HS-5 (cell line): ENCODE data around the gene RAP1A.
A peak's percentile ranks its signal among the peaks of the same experiment; 100 is the strongest.

Source experiments
- DNase-seq: peaks from one replicate; pipeline ENCODE4 v3.0.0-alpha.2; 2012; ENCODE audit warnings: low read depth

The RAP1A gene

DNA sequence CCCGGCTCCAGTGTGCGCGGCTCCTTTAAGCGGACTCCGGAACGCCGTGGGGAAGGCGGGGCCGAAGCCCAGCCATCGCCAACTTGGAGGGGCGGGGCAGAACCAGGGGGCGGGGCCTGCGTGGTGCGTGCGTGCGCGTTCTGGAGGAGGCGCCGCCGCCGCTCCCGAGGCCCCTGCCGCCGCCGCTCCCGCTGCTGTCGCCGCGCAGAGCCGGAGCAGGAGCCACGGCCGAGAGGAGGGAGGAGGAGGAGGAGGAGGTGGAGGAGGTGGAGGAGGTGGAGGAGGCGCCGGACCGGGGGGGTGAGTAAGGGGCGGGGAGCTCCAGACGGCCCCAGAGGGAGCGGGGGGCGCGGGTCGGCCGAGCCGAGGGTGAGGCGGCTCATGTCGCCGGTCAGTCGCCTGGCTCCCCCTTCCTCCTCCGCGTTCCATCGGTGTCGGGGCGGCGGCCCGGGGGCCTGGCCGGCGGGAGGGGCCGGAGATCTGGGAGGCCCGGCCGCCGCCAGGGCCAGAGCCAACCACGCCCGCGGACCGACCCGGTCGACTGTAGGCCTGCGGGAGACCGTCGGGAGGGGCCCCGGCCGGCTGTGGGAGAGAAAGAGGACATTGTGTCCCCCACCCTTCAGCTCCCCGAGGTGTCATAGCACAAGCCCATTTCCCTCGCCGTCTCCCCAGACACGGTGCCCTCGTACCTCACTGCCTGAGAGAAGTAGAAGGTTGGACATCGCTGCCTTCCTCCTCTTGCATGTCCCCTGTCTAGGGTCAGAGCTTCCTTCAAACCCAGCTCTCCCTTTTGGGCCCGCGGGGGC is at the start of gene RAP1A:
Gene RAP1A, plus strand, starts transcription at position 155 of the 806 bp plus-strand sequence. CDS start 71,572 bp downstream, outside the sequence.
- peak; percentile 55 for DNase-seq

DNA sequence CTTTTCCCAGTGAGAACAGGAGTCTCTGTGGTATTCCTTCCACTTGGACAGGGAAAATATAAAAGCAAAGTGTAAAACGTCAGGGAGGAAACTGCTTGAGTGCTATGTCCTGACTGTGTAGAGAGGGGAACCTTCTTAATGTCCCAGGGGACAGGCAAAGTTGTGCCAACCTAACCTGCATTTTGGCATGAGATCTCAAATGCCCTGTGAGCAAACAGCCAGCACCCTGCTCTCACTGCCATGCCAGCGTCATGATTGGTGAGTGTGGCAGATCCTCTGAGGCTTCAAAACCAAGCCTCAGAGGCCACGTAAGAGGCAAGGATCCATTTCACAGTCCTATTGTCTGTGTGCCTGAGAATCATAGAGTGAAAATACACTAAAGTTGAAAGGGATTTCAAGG is 49.7 kb upstream of the RAP1A start:
- DNase-seq: no peak

DNA sequence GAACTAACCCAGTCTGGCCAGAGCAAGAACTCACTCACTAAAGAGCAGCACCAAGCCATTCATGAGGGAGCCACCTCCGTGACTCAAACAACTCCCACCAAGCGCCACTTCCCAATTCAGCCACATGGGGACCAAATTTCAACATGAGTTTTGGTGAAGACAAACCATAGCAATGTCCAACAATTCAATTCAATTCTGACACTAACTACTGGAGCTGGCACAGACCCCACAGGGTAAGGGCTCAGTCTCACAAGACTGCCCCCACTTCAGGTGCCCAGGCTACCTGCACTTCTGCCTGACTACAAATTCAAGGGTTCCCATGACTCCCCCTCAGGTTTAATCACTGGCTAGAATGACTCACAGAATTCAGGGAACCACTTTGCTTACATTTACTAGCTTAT is 48.8 kb upstream of the RAP1A start:
- DNase-seq: no peak

DNA sequence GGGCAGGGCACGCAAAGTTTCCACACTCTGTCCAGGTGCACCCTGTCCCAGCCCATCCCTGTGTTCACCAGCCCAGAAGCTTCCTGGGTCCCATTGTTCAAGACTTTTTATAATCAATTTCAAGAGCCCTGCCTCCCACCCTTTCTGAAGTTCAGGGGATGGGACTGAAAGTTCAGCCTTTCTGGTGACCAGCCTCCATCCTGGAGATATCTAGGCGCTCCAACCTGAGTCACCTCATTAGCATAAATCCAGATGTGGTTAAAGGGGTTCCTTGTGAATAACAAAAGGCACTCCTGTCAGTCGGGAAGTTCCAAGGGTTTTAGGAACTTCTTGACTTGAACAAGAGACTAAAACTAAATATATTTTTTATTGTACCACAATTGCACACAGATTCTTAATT is 48.4 kb upstream of the RAP1A start:
- DNase-seq: no peak

DNA sequence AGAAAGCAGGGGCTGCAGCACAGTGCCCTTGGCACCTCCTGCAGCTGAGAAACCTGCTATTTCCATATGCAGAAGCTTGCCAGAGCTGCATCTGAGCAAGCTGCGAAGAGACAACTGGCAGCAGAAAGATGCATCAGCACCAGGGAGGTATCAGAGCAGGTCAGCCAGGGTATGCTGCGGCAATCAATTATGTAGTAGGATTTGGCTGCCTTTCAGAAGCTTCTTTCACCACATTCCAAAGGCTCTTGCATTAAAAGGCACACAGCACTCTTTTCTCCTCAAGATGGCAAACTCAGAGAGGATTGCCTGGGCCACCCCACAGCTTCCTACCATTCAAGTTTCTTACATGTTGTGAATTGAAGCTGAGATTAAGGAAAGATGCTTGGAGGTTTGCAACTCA is 47.6 kb upstream of the RAP1A start:
- no peak for DNase-seq

DNA sequence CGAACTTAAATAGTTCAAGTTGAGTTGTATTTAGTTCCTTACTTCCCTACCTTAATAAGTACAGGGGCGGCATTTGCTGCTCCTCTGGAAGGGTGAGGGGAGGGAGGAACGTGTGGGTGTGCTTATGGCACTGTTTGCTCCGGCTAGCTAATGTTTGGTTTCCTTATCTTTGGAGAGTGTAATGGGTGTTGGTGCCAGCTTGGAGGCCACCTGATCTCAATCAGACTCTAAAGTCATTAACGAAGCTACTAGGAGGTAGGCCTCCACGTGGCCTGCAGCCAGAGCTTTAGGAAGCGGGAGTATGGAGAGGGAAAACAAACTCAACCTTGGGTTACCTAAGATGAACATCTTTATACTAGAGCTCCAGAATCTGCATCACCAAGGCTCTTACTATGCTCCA is 43.0 kb upstream of the RAP1A start:
- no peak for DNase-seq

DNA sequence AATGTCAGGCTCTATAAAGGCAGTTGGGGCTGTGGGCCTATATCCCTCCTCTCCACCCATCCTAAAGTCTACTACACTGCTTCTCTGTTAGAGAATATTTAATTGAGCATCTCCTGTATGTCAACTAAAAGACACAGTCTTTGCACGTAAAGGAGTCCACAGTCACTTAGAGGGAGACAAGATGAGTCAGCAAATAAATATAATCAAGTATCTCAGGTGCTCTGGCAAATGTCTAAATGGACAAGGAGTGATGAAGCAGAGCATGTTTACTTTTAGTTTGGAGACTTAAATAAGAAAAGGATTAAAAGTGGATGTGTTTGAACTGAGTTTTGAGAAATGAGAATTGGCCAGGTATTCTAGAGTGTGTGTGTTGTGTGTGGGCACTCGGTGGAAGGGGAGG is 41.8 kb upstream of the RAP1A start:
- no peak for DNase-seq

DNA sequence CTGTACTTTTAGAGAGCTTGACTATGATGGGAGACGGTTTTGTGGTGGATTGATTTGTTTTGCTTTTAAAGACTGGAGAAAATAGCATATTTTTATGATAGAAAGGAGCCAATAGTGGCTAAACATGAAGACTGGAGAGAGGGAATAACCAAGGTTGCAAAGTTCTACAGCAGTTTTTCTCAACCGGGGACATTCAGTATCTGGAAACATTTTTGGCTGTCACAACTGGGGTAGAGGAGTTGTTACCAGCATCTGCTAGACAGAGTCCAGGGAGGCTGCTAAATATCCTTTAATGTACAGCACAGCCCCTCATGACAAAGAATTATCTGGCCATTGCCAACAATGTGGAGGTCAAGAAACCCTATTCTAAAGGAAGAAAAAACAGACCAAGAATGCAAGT is 38.4 kb upstream of the RAP1A start:
- DNase-seq: no peak

DNA sequence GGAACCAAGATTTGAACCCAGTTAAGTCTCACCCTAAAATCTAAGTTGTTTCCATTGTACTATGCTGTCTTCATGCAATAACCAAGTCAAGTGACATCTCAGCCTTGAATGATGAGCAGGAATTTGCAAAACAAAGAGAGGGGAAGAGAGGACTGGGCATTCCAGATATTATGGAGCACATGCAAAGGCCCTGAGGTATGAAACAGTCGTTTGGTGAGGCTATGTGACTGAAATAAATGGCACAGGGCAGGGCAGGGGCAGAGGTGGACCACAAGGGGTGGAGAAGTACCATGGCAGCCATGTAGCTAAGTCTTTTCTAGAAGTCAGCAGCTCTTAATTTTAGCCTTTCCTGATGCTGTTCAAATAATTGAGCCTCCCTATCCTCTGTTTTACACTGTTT is 37.6 kb upstream of the RAP1A start:
- no peak for DNase-seq

DNA sequence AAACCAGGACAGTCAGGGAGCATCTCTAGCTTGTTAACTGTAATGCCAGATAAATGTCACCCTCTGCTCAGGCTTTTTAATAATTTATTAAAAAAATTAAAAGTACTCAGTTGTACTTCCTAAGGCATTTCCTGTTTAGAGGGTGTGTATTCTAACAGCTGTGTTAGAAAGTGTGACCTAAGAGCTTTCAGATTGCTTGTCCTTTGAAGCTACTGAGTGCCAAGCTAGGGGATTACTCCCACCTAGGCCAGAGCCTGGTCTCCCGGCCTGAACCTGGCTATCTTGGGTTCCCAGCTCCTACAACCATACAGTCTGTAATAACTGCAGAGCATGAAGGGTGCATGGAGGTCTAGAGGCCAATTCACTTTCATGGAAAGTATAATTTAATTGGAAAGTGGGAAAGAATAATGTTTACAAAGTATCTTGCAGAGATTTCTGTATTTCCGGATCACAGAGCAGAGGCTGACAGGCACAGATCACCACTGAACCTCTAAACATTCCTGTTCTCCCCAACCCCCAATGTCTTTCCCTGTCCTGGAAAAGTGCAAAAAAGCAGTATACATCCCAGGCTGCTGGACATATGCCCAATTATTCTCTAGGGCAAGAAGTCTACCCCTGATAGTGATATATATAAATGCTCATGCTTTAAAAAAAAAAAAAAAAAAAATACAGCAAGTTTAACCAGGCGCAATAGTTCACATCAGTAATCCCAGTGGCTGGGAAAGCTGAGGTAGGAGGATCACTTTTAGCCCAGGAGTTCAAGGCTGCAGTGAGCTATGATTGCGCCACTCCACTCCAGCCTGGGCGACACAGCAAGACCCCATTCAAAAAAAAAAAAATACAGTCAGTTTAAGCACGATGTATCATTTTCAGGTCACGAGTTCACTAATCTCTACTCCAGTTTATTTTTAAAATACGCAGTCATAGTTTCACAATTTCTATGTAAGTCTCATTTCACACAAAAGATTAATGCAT is 36.7 kb upstream of the RAP1A start:
- no peak for DNase-seq

DNA sequence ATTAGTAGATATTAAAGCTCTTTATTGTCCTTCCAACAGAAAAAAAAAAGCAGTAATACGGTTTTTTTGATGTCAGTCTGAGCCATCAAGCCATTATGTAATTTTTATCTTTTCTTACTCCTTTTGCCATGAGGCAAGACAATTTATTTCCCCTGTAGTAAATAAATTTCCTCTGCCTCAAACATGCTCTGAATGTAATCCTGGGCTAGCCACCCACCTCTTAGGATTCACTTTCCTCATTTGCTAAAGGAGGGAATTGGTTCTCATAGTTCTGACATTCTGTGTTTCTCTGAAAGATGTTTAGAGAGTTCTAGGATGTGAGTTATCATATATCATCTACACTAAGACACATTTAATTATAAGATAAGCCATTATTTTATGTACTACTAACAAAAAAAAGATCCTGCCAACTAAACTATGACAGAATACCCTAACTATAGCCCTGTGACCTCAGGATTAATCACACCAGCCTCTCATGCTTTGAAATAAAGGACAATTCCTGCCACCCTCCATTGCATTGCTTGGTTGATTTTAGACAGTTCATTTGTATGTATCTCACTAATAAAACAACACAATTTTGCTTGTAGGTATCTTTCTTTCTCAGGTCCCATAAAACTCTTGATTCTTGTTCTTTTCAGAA is 34.0 kb upstream of the RAP1A start:
- no peak for DNase-seq

DNA sequence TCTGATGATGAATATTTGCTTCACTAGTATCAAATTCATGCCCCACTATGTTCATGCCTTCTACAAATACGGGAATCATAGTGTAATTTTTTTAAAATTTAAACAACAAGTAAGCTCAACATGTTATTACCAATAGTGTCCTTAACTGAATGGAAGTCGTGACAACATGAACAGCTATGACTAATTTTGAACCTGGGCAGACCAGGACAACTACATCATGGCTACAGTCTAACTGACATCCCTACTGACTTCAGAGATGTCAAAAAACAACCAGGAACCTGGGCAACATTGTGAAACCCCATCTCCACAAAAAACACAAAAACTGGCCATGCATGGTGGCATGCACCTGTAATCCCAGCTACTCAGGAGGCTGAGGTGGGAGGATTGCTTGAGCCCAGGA is 33.5 kb upstream of the RAP1A start:
- no peak for DNase-seq

DNA sequence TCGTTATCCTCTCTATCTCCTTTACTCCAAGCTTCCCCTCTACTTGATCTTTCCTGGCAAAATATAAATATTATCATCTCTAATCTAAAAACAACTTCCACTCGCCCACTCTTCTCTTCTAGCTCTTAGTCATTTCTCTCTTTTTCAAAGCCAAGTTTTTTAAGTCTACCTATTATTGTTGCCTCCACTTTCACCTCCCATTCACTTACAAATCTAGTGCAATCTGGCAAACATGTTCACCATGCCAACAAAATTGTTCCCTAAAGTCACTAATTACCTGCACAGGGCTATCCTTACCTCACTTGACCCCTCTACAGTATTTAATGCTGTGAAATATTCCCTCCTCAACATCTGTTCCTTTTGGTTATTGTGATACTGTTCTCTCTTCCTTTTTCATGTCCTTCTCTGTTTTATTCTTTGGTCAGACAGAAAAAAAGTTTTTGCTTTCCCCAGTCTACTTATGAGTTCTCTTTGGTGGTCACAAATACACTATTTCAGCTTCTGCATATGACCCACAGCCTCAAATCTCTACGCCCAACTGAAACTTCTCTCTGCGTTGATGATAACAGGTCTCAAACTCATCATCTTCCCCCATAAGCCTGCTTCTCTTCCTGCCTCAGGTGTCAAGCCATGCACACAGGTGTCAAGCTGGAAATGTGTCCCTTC is 31.9 kb upstream of the RAP1A start:
- no peak for DNase-seq

DNA sequence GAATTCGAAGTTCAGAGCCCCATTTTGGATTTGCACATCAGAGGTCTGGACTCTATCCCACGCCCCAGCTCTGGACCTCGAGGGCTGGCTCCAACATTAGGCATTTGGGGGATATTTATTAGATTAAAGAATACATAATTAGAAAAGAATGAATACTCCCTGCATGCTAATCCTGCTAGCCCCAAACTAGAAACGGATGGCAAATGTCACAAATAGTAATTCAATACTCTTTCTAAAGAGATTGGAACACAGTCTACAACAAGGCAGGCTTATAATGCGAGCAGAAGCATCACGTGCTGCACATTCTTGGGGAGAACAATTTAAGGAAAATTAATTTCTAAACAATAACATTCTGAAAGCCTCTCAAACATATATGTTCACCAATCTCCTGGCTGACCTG is 27.7 kb upstream of the RAP1A start:
- DNase-seq: no peak

DNA sequence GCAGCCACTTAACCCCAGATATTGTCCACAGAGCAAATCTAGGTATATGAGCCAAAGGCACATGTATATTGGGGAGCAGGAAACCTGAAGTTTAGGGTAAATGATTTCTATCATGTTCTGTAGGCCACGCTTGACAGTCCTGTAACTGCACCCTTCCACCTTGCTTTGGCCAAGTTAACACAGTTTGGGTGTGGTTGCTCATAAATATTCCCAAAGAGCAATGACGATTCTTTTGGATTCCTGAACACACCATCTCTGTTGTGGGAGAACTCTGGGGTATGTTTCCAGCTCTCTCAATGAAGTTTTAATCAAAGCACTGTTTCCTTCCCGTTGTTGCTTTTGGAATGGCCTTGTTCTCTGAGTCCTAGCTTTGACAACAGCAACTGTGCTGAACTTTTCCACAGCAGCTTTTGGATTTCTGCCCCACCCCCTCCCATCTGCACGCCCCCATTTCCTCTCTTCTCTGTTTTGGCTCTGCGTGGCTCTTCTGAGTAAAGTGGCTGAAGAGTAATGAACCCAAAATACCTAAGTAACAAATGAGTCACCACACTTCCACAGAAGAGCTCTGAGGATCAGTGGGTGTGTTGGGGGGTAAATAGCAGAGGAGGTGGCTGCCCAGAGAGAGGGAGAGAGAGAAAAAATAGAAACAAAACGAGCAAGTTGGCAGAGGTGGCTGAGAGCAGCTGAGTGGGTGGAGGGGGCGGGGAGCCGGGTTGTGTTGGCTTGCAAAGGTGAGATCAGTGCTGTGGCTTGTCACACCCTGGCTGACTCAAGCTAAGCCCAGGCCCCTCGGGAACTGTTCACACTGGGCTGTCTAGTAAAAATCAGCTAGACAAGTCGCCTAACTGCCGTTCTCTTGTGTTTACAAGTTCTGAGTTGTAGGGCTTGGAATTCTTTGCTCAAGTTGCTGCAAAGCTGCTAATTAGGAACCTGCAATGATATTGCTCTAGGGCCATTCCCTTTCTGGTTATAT is 26.9 kb upstream of the RAP1A start:
- DNase-seq: peak; percentile 38

DNA sequence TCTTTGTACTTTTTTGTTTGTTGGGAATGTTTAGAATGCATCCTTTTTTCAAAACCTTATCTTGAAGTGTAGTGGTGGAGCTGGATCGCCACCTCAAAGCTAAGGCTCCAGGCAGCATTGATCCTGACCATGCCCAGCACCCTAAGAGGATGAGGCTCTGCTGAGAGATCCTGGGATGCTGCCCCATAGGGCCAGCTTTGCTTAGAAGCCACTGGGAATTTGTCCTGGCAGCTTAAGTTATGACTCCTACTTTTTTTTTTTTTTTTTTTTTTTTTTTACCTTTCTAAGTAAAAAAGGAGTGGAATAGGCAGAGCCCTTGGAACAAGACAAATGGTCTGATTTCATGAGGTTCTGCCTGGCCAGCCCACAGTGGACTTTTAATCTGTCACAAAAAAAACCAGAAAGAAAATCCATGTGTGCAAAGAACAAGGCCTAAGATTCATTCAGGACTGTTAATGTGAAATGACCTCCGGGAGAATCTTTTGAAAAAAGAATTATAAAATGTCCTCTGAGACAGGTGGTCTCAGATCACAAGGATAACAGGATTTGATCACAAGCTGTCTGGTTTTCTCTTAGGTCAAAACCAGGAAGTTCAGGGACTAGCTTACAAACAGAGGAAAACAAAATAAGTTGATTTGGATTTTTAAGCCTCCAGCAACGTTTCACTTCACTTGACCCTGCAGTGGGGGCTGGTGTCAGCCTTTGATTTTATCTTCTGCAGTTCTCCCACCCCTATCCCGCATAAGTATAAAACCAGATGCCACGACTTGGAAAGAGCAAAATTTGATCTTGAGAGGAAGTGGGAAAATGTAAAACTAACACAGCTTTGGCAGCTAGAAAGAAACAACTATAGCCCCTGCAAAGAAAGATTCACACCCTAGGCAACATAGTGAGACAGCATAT is 25.9 kb upstream of the RAP1A start:
- no peak for DNase-seq

DNA sequence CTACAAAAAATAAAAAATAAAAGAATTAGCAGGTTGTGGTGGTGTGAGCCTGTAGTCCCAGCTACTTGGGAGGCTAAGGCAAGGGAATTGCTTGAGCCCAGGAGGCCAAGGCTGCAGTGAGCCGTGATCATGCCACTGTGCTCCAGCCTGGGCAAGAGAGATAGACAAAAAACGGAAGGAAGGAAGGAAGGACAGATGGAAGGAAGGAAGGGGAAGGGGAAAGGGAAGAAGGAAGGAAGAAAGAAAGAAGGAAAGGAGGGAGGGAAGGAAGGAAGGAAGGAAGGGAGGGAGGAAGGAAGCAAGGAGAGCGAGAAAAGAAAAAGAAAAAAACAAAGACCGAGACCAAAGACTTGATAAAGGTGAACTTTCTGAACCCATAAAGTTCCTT is 25.3 kb upstream of the RAP1A start:
- DNase-seq: no peak

DNA sequence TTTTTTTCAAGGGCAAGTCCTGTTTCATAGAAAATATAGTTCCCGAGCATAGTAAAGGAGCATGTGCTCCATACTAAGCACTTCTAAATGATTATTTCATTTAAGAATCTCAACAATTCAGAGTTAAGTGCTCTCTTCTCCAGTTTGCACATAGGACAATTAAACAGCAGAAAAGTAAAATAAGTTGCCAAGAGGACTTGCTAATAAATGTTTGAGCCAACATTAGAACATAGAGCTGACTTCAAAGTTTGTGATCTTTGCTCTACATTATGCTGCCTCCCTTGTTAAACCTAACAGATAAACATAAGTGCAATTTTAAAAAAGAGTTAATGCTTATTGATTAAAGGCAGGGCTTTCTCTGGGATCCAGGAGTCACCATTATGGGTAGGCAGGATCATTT is 23.8 kb upstream of the RAP1A start:
- DNase-seq: no peak

DNA sequence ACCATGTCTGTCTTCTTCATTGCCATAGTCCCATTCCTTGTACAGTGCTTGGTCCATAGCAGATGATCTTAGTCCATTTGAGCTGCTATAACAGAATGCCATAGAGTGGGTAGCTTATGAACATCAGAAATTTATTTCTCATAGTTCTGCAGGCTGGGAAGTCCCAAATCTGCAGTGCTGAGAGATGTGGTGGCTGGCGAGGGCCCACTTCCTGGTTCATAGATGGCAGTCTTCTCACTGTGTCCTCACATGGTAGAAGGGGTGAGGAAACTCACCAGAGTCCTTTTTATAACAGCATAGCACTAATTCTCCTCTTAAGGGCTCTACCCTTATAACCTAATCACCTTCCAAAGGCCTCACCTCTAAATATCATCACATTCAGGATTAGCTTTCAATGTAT is 23.1 kb upstream of the RAP1A start:
- DNase-seq: no peak

DNA sequence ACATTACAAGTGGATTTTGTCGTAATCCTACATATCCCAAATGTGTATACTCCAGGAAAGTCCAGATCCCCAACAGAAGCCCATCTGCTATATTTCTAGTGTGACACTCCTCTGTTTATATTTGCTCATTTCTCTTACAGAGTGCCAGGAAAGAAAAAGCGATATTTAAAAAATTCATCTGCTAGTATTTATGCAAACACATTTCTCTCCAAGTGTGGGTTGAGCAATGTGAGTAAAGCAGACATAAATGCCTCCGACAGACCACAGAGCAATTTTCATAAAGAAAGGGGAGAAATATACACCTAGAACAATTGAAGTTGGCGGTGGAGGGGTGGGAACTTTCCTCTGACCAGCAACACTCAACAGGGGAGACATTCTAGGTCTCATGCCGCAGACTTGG is 22.2 kb upstream of the RAP1A start:
- no peak for DNase-seq
